ENCODE measurements around the gene RAB31. TPM values are rescaled to one million over a fixed set of nuclear protein-coding genes. Genes with fewer than 3 reads are reported as not detected.

The RAB31 gene
- polyA plus RNA-seq, 1 donor, result 15.5 TPM

DNA sequence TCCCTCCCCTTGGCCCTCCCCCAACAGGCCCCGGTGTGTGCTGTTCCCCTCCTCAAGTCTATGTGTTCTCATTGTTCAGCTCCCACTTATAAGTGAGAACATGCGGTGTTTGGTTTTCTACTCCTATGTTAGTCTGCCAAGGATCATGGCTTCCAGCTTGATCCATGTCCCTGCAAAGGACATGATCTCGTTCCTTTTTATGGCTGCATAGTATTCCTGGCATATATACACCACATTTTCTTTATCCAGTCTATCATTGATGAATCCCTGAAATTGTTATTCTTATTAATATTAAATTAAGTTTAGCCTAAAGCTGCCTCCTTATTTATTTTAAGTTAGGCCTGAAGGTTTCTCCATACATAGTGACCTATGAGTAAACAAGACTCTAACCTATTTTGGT, 18.8 kb upstream of the RAB31 start:
- DNase-seq, result no peak
- no peaks in the 10 kb centered on the region for H3K9me3 ChIP-seq (ENCODE audit: control insufficient read depth, low read depth, low read length)
- no peaks in the 10 kb centered on the region for H3K36me3 ChIP-seq (ENCODE audit: control insufficient read depth, insufficient read depth, low read length)
- 100% methylated on average over 1 of the region's 3 CpGs for WGBS (ENCODE audit: insufficient coverage, low lambda C conversion rate)
- no peaks in the 10 kb centered on the region for H3K27me3 ChIP-seq (ENCODE audit: control insufficient read depth, insufficient read depth, low read length)
- no peaks in the 10 kb centered on the region for H3K4me1 ChIP-seq (ENCODE audit: control insufficient read depth, insufficient read depth, low read length)
- H3K27ac ChIP-seq (ENCODE audit: low read length), result no peak overlapping the region
- no peak overlapping the region for H3K4me3 ChIP-seq (ENCODE audit: low read length)

DNA sequence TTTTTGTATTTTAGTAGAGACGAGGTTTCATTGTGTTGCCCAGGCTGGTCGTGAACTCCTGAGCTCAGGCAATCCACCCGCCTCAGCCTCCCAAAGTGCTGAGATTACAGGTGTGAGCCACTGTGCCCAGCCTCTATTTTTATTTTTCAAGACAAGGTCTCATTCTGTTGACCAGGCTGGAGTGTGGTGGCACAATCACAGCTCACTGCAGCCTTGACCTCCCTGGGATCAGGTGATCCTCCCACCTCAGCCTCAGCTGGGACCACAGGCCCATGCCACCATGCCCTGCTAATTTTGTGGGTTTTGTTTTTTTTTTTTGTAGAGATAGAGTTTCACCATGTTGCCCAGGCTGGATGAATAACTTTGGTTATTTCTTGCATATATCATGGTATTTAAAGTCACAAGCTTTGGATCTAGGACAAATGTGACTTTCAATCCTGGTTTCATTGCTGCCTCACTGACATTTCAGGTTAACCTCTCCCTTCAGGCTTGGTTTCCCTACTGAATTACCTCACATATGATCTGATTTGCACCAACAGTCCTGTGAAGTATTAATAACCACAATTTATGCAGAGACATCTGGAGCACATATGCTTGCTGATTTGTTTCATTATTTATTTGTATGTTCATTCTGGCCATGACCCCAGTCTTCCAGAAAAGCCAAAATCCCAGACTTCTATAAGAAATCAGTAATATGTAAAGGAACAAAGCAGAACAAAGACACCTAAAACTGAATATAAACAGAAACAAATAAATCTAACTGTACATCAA, 17.5 kb upstream of the RAB31 start:
- H3K36me3 ChIP-seq (ENCODE audit: control insufficient read depth, insufficient read depth, low read length), result no peaks in the 10 kb centered on the region
- H3K27ac ChIP-seq (ENCODE audit: low read length), result no peak overlapping the region
- H3K27me3 ChIP-seq (ENCODE audit: control insufficient read depth, insufficient read depth, low read length), result no peaks in the 10 kb centered on the region
- H3K4me3 ChIP-seq (ENCODE audit: low read length), result no peak overlapping the region
- no peak for DNase-seq
- no CpG with 5 or more reads among the region's 3 CpGs for WGBS (ENCODE audit: insufficient coverage, low lambda C conversion rate)
- H3K9me3 ChIP-seq (ENCODE audit: control insufficient read depth, low read depth, low read length), result no peaks in the 10 kb centered on the region
- H3K4me1 ChIP-seq (ENCODE audit: control insufficient read depth, insufficient read depth, low read length), result no peaks in the 10 kb centered on the region

DNA sequence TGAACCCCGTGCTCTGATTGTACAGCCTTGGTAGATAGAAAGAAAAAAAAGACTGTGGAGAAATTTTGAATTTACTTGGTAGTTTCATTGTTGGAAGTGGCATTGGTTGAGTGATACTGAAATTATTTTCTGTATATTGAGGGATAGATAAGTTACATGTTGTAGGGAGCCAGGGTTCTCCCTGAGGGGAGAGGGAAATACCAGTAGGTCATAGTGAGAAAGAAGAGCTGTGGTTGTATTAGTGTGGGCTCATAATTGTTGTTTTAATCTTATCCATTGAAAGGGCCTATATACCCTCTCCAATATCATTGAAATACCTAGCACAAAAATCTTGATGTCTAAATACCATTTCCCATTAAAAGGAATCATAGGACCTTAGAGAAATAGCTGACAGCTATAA, 16.9 kb upstream of the RAB31 start:
- Histone ChIP-seq H3K36me3 (ENCODE audit: control insufficient read depth, insufficient read depth, low read length) (no peaks in the 10 kb centered on the region), H3K9me3 (ENCODE audit: control insufficient read depth, low read depth, low read length) (no peaks in the 10 kb centered on the region), H3K4me3 (ENCODE audit: low read length) (no peak overlapping the region), H3K27me3 (ENCODE audit: control insufficient read depth, insufficient read depth, low read length) (no peaks in the 10 kb centered on the region), H3K27ac (ENCODE audit: low read length) (no peak overlapping the region), H3K4me1 (ENCODE audit: control insufficient read depth, insufficient read depth, low read length) (no peaks in the 10 kb centered on the region)
- DNase-seq, result no peak
- WGBS (ENCODE audit: insufficient coverage, low lambda C conversion rate), result 100% methylated on average over 1 of the region's 1 CpG

DNA sequence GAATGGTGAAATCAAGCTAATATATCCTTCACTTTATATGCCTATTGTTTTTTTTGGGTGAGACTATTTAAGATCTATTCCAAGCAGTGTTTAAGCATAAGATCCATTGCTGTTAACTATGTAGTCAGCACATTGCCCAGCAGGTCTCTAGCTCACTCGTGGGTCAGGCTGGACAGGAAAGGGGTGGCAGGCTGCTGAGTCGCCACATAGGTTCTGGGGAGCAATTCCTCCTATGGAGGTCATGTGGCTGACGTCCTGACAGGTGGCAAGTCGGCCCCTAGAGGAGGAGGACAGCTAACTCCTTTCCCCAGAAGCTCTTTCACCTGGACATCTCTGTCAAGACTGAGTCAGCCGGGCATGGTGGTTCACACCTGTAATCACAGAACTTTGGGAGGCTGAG, 13.9 kb upstream of the RAB31 start:
- no peaks in the 10 kb centered on the region for H3K27me3 ChIP-seq (ENCODE audit: control insufficient read depth, insufficient read depth, low read length)
- DNase-seq, result no peak
- no CpG with 5 or more reads among the region's 5 CpGs for WGBS (ENCODE audit: insufficient coverage, low lambda C conversion rate)
- no peak overlapping the region for H3K27ac ChIP-seq (ENCODE audit: low read length)
- no peaks in the 10 kb centered on the region for H3K9me3 ChIP-seq (ENCODE audit: control insufficient read depth, low read depth, low read length)
- H3K4me1 ChIP-seq (ENCODE audit: control insufficient read depth, insufficient read depth, low read length), result no peaks in the 10 kb centered on the region
- no peak overlapping the region for H3K4me3 ChIP-seq (ENCODE audit: low read length)
- H3K36me3 ChIP-seq (ENCODE audit: control insufficient read depth, insufficient read depth, low read length), result no peaks in the 10 kb centered on the region

DNA sequence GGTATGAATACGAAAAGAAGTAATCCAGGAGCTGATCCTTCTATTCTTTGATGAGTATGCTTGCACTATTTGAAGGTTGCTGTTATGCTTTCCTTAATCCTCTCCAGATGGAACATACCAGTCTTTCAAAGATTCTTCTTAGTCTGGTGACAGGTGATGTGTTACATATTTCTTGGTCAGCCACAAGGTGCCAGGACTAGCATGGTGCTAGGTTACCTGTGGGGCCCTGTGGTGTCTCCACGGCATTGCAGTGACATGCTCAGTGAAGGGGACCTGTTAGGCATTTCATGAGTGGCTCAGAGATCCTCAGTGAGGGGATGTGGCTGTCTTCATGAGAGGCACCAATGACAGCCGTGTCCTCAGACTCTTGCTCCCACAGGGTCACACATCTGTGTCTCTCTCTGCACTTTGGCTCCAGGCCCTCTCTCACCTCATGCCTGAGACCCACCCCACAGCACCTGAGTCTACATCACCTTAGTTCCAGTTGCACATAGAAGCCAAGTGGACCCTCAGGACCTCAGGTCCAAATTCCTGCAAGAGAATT, 13.1 kb upstream of the RAB31 start:
- no peaks in the 10 kb centered on the region for H3K36me3 ChIP-seq (ENCODE audit: control insufficient read depth, insufficient read depth, low read length)
- no peak overlapping the region for H3K27ac ChIP-seq (ENCODE audit: low read length)
- no peak overlapping the region for H3K4me3 ChIP-seq (ENCODE audit: low read length)
- no peaks in the 10 kb centered on the region for H3K9me3 ChIP-seq (ENCODE audit: control insufficient read depth, low read depth, low read length)
- H3K27me3 ChIP-seq (ENCODE audit: control insufficient read depth, insufficient read depth, low read length), result no peaks in the 10 kb centered on the region
- H3K4me1 ChIP-seq (ENCODE audit: control insufficient read depth, insufficient read depth, low read length), result no peaks in the 10 kb centered on the region
- no CpG with 5 or more reads among the region's 3 CpGs for WGBS (ENCODE audit: insufficient coverage, low lambda C conversion rate)
- no peak for DNase-seq

DNA sequence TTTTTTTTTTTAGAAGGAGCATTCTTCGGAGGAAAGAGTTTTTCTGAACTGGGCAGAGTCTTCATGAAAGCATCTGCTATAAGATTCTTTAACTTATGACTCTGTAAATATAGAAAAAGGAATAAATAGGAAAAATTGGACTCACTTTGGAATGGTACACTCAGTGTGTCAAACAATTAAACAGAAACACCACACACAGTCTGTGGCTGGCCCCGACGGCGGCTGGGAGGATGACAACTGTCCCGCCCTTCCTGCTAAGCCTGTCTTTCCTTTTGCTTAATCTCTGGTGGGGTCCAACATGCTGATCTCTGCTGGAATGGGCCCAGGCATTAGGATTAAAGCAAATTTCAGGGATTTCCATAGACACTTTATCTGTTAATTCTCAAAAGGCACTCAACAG, 12.5 kb upstream of the RAB31 start:
- Histone ChIP-seq H3K27me3 (ENCODE audit: control insufficient read depth, insufficient read depth, low read length) (no peaks in the 10 kb centered on the region), H3K4me3 (ENCODE audit: low read length) (no peak overlapping the region), H3K36me3 (ENCODE audit: control insufficient read depth, insufficient read depth, low read length) (no peaks in the 10 kb centered on the region), H3K4me1 (ENCODE audit: control insufficient read depth, insufficient read depth, low read length) (peaks cover 3% of the 10 kb centered on the region), H3K27ac (ENCODE audit: low read length) (no peak overlapping the region), H3K9me3 (ENCODE audit: control insufficient read depth, low read depth, low read length) (no peaks in the 10 kb centered on the region)
- WGBS (ENCODE audit: insufficient coverage, low lambda C conversion rate), result no CpG with 5 or more reads among the region's 5 CpGs
- DNase-seq, result no peak

DNA sequence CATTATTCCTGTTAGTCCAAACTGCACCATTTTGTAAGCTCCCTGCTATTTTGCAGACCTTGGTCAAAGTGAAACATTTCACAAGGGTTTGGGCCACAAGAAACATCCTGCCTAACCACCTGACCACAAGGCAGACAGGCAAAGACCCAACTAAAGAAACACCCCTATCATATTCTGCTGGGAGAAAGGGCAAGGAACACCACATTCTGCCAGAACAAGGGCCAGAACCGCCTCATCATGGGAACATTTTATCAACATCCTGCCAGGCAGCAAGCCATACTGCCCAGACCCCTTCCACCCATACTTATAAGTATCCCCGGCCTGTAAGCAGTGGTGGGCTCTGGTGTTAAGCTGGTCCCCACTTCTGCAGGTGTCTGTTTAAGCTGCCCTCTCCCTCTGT, 12.0 kb upstream of the RAB31 start:
- no peaks in the 10 kb centered on the region for H3K36me3 ChIP-seq (ENCODE audit: control insufficient read depth, insufficient read depth, low read length)
- H3K4me1 ChIP-seq (ENCODE audit: control insufficient read depth, insufficient read depth, low read length), result peaks cover 6% of the 10 kb centered on the region
- H3K27ac ChIP-seq (ENCODE audit: low read length), result no peak overlapping the region
- H3K9me3 ChIP-seq (ENCODE audit: control insufficient read depth, low read depth, low read length), result no peaks in the 10 kb centered on the region
- WGBS (ENCODE audit: insufficient coverage, low lambda C conversion rate), result no CpG with 5 or more reads among the region's 2 CpGs
- no peaks in the 10 kb centered on the region for H3K27me3 ChIP-seq (ENCODE audit: control insufficient read depth, insufficient read depth, low read length)
- no peak for DNase-seq
- no peak overlapping the region for H3K4me3 ChIP-seq (ENCODE audit: low read length)

DNA sequence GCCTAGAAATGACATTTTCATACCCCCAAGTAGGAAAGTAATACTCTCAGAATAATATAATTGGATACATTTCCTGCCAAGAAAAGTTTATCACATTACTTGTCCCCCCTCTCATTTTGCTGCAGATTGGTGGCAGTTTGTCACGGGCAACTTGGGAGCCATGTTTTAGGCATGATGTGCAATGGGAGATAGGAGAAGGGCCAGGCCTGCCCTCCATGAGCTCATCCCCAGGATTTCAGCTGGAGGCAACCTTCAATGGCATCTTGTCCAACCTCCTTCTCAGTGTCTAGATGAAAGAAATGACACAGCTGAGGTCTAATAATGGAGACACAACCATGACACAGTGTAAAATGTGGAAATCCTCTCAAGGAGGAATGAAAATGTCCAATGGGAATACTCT, 11.4 kb upstream of the RAB31 start:
- WGBS (ENCODE audit: insufficient coverage, low lambda C conversion rate), result no CpG with 5 or more reads among the region's 1 CpG

DNA sequence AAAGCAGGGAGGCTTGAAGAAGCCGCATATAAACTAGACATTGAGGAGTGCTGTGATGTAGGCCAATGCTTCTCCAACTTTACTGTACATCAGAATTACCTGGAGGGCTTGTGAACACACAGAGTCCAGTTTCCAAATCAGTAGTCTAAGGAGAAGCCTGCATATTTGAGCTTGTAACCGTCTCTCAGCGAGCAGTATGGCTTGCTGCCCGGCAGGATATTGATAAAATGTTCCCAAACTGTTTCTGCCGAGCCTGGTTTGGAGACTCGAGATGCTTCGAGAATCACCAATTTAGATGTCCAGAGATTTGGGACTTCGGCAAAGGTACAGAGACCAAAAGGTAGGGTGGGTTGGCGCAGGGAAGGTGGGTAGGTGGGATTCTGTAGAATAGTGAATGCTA, 11.0 kb upstream of the RAB31 start:
- WGBS (ENCODE audit: insufficient coverage, low lambda C conversion rate), result 60% methylated on average over 1 of the region's 9 CpGs
- Histone ChIP-seq H3K27me3 (ENCODE audit: control insufficient read depth, insufficient read depth, low read length) (no peaks in the 10 kb centered on the region), H3K27ac (ENCODE audit: low read length) (no peak overlapping the region), H3K4me1 (ENCODE audit: control insufficient read depth, insufficient read depth, low read length) (peaks cover 10% of the 10 kb centered on the region), H3K36me3 (ENCODE audit: control insufficient read depth, insufficient read depth, low read length) (no peaks in the 10 kb centered on the region), H3K9me3 (ENCODE audit: control insufficient read depth, low read depth, low read length) (no peaks in the 10 kb centered on the region), H3K4me3 (ENCODE audit: low read length) (no peak overlapping the region)
- DNase-seq, result no peak

More for the DNA sequence above, 11.4 kb upstream of the RAB31 start:
- Histone ChIP-seq H3K9me3 (ENCODE audit: control insufficient read depth, low read depth, low read length) (no peaks in the 10 kb centered on the region), H3K27ac (ENCODE audit: low read length) (no peak overlapping the region), H3K36me3 (ENCODE audit: control insufficient read depth, insufficient read depth, low read length) (no peaks in the 10 kb centered on the region), H3K4me1 (ENCODE audit: control insufficient read depth, insufficient read depth, low read length) (peaks cover 8% of the 10 kb centered on the region), H3K27me3 (ENCODE audit: control insufficient read depth, insufficient read depth, low read length) (no peaks in the 10 kb centered on the region), H3K4me3 (ENCODE audit: low read length) (no peak overlapping the region)
- DNase-seq, result no peak

DNA sequence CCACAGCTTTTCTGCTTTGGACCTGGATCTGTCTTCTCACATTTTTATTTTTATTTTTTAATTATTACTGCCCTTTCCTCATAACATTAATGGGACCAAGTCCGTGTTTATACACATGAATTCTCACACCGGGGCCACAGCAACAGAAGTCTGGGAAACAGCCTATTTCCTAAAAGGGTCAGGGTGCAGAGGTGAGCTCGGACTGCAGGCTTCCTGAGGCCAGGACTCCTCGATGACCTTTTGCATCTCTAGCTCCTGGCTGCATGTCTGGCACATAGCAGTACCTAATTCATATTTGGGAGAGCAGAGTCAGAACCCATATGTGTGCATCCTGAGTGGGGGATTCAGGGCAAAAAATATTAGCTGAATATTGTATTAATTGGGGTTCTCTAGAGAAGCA, 9.6 kb upstream of the RAB31 start:
- H3K27me3 ChIP-seq (ENCODE audit: control insufficient read depth, insufficient read depth, low read length), result no peaks in the 10 kb centered on the region
- 100% methylated on average over 1 of the region's 4 CpGs for WGBS (ENCODE audit: insufficient coverage, low lambda C conversion rate)
- H3K4me3 ChIP-seq (ENCODE audit: low read length), result no peak overlapping the region
- no peak for DNase-seq
- peaks cover 10% of the 10 kb centered on the region for H3K4me1 ChIP-seq (ENCODE audit: control insufficient read depth, insufficient read depth, low read length)
- H3K27ac ChIP-seq (ENCODE audit: low read length), result no peak overlapping the region
- no peaks in the 10 kb centered on the region for H3K9me3 ChIP-seq (ENCODE audit: control insufficient read depth, low read depth, low read length)
- no peaks in the 10 kb centered on the region for H3K36me3 ChIP-seq (ENCODE audit: control insufficient read depth, insufficient read depth, low read length)

DNA sequence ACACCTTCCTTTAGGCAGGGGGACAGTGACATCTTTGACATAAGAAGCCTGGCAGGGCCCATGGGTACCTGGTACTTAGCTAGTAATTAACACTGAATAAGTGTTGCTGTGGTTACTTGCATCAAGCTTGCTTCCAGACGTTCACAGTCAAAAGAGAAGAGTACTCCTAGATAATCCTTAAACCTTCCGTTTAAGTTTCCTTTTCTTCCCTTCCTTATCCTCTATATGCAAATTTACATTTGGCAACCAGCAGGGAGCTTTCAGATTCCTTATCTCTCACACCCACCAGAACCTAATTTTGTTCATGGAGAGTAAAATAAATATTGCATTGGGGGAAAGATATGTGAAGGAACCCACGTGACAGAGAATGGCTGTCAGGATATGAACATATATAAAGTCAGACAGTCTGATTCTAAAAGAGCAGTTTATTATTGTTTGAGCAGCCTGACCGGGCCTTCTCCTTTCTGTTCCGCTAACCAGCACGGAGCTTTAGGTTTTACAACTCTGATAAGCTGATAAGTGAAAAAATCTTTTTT, 7.8 kb upstream of the RAB31 start:
- peaks cover 2% of the 10 kb centered on the region for H3K27me3 ChIP-seq (ENCODE audit: control insufficient read depth, insufficient read depth, low read length)
- H3K4me3 ChIP-seq (ENCODE audit: low read length), result no peak overlapping the region
- peaks cover 10% of the 10 kb centered on the region for H3K4me1 ChIP-seq (ENCODE audit: control insufficient read depth, insufficient read depth, low read length)
- H3K27ac ChIP-seq (ENCODE audit: low read length), result no peak overlapping the region
- H3K36me3 ChIP-seq (ENCODE audit: control insufficient read depth, insufficient read depth, low read length), result no peaks in the 10 kb centered on the region
- no CpG with 5 or more reads among the region's 6 CpGs for WGBS (ENCODE audit: insufficient coverage, low lambda C conversion rate)
- peak in 1 of 2 donors; percentile 61 for DNase-seq
- no peaks in the 10 kb centered on the region for H3K9me3 ChIP-seq (ENCODE audit: control insufficient read depth, low read depth, low read length)

All from large intestine (tissue), 3 donors.